ENCODE results near the gene USP15.

Gene USP15

GRCh38 chr12:62258941-62259630 lies 1.1 kb upstream of the USP15 start:
- DNase-seq: no peak

- DNase-seq: peak; percentile 64
These were observed 592 bp upstream of the USP15 start for GRCh38 chr12:62259631-62259992.

GRCh38 chr12:62260733-62261683 lies 804 bp downstream of the USP15 start:
- no peak for DNase-seq

DNA sequence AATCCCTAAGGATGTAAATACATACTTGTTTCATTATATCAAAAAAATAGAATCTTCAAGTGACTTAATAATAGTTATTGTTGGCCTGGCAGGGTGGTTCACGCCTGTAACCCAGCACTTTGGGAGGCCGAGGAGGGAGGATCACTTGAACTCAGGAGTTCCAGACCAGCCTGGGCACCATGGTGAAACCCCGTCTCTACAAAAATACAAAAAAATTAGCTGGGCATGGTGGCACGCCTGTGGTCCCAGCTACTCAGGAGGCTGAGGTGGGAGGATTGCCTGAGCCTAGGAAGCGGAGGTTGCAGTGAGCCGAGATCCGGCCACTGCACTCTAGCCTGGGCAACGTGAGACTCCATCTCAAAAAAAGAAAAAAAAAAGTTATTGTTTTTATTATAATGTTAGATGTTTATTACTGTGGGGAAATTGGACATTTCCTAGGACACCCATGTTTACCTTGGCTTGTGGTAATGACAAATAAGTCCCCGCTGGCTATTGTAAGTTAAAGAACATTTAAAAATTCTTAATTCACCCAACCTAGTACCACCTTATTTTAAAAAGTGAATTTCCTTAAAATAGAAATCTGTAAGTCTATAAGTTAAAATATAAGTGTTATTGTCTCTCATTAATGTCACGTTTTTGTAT lies 1.8 kb downstream of the USP15 start:
- DNase-seq: no peak

- DNase-seq: no peak
These were observed 3.0 kb downstream of the USP15 start for GRCh38 chr12:62263232-62263631.

DNA sequence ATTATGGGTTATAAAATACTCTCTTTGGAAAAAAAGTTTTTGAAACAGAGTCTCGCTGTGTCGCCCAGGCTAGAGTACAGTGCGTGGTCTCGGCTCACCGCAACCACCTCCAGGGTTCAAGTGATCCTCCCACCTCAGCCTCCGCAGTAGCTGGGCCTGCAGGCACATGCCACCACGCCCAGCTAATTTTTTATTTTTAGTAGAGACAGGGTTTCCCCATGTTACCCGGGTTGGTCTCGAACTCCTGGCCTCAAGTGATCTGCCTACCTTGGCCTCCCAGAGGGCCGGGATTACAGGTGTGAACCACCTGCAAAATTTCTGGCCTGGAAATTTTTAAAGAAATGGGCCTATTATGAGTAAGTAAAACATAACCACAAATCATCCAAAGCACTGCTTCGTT lies 3.8 kb downstream of the USP15 start:
- DNase-seq: no peak

DNA sequence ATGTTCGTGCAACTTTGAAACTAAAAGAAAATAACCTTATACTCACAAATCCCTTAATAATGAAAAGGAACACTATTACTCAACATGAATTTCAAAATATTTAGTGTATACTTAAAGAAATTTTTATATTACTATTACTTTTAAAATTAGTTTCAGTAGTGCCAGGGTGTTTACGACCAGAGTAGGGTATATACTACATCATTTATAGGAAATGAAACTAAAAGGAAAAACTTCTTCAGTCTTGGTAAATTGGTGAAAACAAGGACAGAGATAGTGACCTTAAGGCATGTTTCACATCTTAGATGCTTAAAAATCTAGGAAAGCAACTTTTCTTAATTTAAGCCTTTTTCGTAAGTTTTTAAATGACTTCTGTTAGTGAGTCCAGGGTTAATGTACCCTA lies 4.5 kb downstream of the USP15 start:
- no peak for DNase-seq

- DNase-seq: no peak
These were observed 5.3 kb downstream of the USP15 start for GRCh38 chr12:62265511-62265910.

DNA sequence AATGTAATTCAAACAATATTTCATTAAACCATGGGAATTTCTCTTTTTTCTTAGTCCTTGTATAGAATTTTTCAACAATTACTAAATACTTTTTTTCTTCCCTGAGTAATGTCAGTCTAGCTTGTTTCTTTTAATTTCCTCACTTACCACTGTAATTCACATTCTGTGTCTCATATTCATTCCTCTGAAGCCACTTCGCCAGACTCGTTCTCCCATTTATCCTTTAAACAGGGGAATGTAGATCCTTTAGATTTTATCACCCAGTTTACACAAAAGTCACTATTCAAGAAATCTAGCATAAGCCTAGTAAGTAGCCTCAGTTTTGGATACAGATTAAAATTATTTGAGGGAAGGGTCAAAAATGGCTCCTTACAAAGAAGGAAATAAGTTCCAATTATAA lies 6.8 kb downstream of the USP15 start:
- no peak for DNase-seq

- no peak for DNase-seq
These were observed 7.3 kb downstream of the USP15 start for GRCh38 chr12:62267480-62267879.

- no peak for DNase-seq
These were observed 8.8 kb downstream of the USP15 start for GRCh38 chr12:62268956-62269355.

GRCh38 chr12:62269464-62270228 lies 9.4 kb downstream of the USP15 start:
- DNase-seq: no peak

DNA sequence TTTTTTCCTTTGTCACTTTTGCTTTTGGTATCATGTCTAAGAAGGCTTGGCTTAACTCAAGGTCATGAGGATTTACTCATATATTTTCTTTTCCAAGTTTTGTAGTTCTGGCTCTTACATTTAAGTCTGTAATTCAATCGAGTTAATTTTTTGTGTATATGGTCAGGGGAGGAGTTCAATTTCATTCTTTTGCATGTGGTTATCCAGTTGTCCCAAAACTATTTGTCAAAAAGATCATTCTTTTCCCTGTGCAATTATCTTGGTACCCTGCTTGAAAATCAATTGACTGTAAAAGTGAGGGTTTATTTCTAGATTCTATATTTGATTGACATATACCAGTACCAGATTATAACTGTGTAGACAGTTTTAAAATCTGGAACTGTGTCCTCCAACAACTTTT lies 10.2 kb downstream of the USP15 start:
- DNase-seq: no peak

GRCh38 chr12:62270872-62271271 lies 10.7 kb downstream of the USP15 start:
- DNase-seq: no peak

GRCh38 chr12:62272936-62273552 lies 12.8 kb downstream of the USP15 start:
- DNase-seq: no peak

GRCh38 chr12:62273724-62274380 lies 13.6 kb downstream of the USP15 start:
- no peak for DNase-seq

GRCh38 chr12:62278022-62278421 lies 17.8 kb downstream of the USP15 start:
- DNase-seq: no peak

DNA sequence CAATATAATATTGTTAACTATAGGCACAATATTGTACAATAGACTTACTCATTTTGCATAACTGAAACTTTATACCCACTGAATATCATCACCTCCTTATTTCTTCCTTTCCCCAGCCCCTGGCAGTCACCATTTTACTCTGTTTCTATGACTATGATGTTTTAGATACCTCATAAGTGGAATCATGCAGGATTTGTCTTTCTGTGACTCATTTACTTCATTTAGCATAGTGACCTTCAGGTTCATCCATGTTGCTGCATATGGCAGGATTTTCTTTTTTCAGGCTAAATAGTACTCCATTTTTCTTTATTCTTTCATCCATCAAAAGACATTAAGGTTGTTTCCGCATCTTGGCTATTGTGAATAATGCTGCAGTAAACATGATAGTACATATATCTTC lies 18.9 kb downstream of the USP15 start:
- DNase-seq: no peak

GRCh38 chr12:62279961-62280360 lies 19.8 kb downstream of the USP15 start:
- no peak for DNase-seq

DNA sequence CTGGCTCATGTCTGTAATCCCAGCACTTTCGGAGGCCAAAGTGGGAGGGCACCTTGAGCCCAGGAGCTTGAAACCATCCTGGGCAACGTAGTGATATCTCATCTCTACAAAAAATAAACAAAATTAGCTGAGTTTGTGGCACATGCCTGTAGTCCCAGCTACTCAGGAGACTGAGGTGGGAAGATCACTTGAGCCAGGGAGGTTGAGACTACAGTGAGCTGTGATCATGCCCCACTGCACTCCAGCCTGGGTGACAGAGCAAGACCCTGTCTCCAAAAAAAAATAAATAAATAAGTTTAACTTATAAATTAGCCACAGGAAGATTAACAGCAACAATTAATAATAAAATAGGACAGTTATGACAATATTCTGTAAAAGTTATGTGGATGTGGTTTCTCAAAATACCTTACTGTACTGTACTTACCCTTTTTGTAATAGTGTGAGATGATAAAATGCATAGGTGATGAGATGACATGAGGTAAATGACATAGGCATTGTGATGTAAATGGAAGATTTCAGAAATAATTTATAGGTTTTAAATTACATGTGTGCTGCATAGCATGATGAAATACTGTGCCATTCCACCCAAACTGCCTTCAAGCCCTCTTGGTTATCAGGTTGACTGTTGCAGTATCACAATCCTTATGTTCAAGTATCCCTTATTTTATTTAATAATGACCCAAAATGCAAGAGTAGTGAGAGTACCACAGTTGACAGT lies 22.0 kb downstream of the USP15 start:
- DNase-seq: no peak

GRCh38 chr12:62284749-62285148 lies 24.5 kb downstream of the USP15 start:
- no peak for DNase-seq

All from NCI-H1092 (cell line).